H9 (cell line): Measurements from ENCODE around the gene MOCOS. TPM values are rescaled to one million over a fixed set of nuclear protein-coding genes. Genes with fewer than 3 reads are reported as not detected.

ENCODE experiments used
- DNase-seq: peaks from one replicate; pipeline ENCODE4 v3.0.0-alpha.2; 2017
- H2AFZ ChIP-seq: one replicate; pipeline ENCODE4 v1.6.1; 2013; ENCODE audit warnings: mild to moderate bottlenecking, low read length, control low read depth, moderate library complexity
- H2AK5ac ChIP-seq: 2 replicates; pipeline ENCODE4 v1.6.1; 2013; ENCODE audit warnings: low read length, control low read depth, mixed read lengths; ENCODE audit not compliant: insufficient read length
- H2BK120ac ChIP-seq: one replicate; pipeline ENCODE4 v1.6.1; 2013; ENCODE audit warnings: low read depth, mild to moderate bottlenecking, low read length, control low read depth, inconsistent platforms; ENCODE audit not compliant: poor library complexity, severe bottlenecking
- H2BK12ac ChIP-seq: 2 replicates; pipeline ENCODE4 v1.6.1; 2013; ENCODE audit warnings: low read length, control low read depth, mixed read lengths, low read depth; ENCODE audit not compliant: insufficient read length
- H2BK15ac ChIP-seq: 2 replicates; pipeline ENCODE4 v1.6.1; 2013; ENCODE audit warnings: low read depth, low read length, control low read depth
- H2BK20ac ChIP-seq: one replicate; pipeline ENCODE4 v1.6.1; 2013; ENCODE audit warnings: low read depth, mild to moderate bottlenecking, low read length, control low read depth, inconsistent platforms; ENCODE audit not compliant: poor library complexity, severe bottlenecking
- H2BK5ac ChIP-seq: 2 replicates; pipeline ENCODE4 v1.6.1; 2013; ENCODE audit warnings: low read length, control low read depth, mixed read lengths; ENCODE audit not compliant: insufficient read length
- H3K14ac ChIP-seq: 2 replicates; pipeline ENCODE4 v1.6.1; 2013; ENCODE audit warnings: low read length, control low read depth; ENCODE audit not compliant: insufficient read depth
- H3K18ac ChIP-seq: 2 replicates; pipeline ENCODE4 v1.6.1; 2013; ENCODE audit warnings: low read depth, mild to moderate bottlenecking, mixed read lengths, low read length, control low read depth; ENCODE audit not compliant: insufficient read length
- H3K23ac ChIP-seq: 2 replicates; pipeline ENCODE4 v1.6.1; 2013; ENCODE audit warnings: low read length, control low read depth, mixed read lengths, low read depth; ENCODE audit not compliant: insufficient read length
- H3K23me2 ChIP-seq: 2 replicates; pipeline ENCODE4 v1.6.1; 2013; ENCODE audit warnings: low read depth, mild to moderate bottlenecking, mixed read lengths, low read length, control low read depth; ENCODE audit not compliant: insufficient read length, poor library complexity, severe bottlenecking
- H3K27ac ChIP-seq: 2 replicates; pipeline ENCODE4 v1.5.1; 2013; ENCODE audit warnings: low read length, control low read depth, mixed read lengths, low read depth; ENCODE audit not compliant: insufficient read length
- H3K27me3 ChIP-seq: 2 replicates; pipeline ENCODE4 v1.6.1; 2013; ENCODE audit warnings: low read length, control low read depth, inconsistent platforms; ENCODE audit not compliant: insufficient read depth
- H3K4ac ChIP-seq: 2 replicates; pipeline ENCODE4 v1.6.1; 2013; ENCODE audit warnings: low read depth, mild to moderate bottlenecking, control low read depth, inconsistent platforms, low read length, moderate library complexity
- H3K4me1 ChIP-seq: 2 replicates; pipeline ENCODE4 v1.6.1; 2013; ENCODE audit warnings: low read length, control low read depth, inconsistent platforms; ENCODE audit not compliant: insufficient read depth
- H3K4me2 ChIP-seq: 2 replicates; pipeline ENCODE4 v1.6.1; 2013; ENCODE audit warnings: low read length, control low read depth, mixed read lengths; ENCODE audit not compliant: insufficient read length, insufficient read depth
- H3K56ac ChIP-seq: 2 replicates; pipeline ENCODE4 v1.6.1; 2013; ENCODE audit warnings: low read depth, mild to moderate bottlenecking, mixed read lengths, low read length, control low read depth; ENCODE audit not compliant: insufficient read length
- H3K79me1 ChIP-seq: 2 replicates; pipeline ENCODE4 v1.6.1; 2013; ENCODE audit warnings: low read depth, mild to moderate bottlenecking, moderate library complexity, low read length, control low read depth, inconsistent platforms; ENCODE audit not compliant: insufficient read depth, poor library complexity, severe bottlenecking
- H3K79me2 ChIP-seq: 2 replicates; pipeline ENCODE4 v1.6.1; 2013; ENCODE audit warnings: low read length, control low read depth, inconsistent platforms; ENCODE audit not compliant: insufficient read depth
- H3K9ac ChIP-seq: 2 replicates; pipeline ENCODE4 v1.6.1; 2013; ENCODE audit warnings: low read length, control low read depth, mixed read lengths; ENCODE audit not compliant: insufficient read length; ENCODE audit errors: extremely low read depth
- H3K9me3 ChIP-seq: one replicate; pipeline ENCODE4 v1.6.1; 2013; ENCODE audit warnings: low read depth, low read length, inconsistent platforms; ENCODE audit not compliant: control insufficient read depth
- H3T11ph ChIP-seq: one replicate; pipeline ENCODE4 v1.6.1; 2013; ENCODE audit warnings: mild to moderate bottlenecking, low read length, control low read depth, inconsistent platforms
- H4K20me1 ChIP-seq: one replicate; pipeline ENCODE4 v1.6.1; 2013; ENCODE audit not compliant: control insufficient read depth, insufficient read length, insufficient read depth
- H4K5ac ChIP-seq: 2 replicates; pipeline ENCODE4 v1.6.1; 2013; ENCODE audit warnings: low read depth, mild to moderate bottlenecking, mixed read lengths, low read length, control low read depth; ENCODE audit not compliant: insufficient read length
- H4K8ac ChIP-seq: replicated peaks from 2 replicates; pipeline ENCODE4 v1.6.1; 2013; ENCODE audit warnings: low read length, control low read depth, mixed read lengths, low read depth; ENCODE audit not compliant: insufficient read length
- H4K91ac ChIP-seq: 2 replicates; pipeline ENCODE4 v1.6.1; 2013; ENCODE audit warnings: low read depth, mild to moderate bottlenecking, moderate library complexity, mixed read lengths, low read length, control low read depth; ENCODE audit not compliant: insufficient read length
- H3K27ac Mint-ChIP-seq, 3 experiments: 2 replicates in 2 of 3; 3 replicates in 1 of 3; pipeline ENCODE4 v1.8.0; 2020 to 2021; ENCODE audit warnings: mixed read lengths in 3 of 3, mild to moderate bottlenecking in 1 of 3, moderate library complexity in 1 of 3
- H3K27me3 Mint-ChIP-seq: 2 replicates; pipeline ENCODE4 v1.8.0; 2021; ENCODE audit warnings: low read depth, mild to moderate bottlenecking, moderate library complexity, mixed read lengths
- H3K36me3 Mint-ChIP-seq, 3 experiments: 2 replicates in 2 of 3; 3 replicates in 1 of 3; pipeline ENCODE4 v1.8.0; 2020 to 2021; ENCODE audit warnings: low read depth in 3 of 3, mixed read lengths in 3 of 3; ENCODE audit not compliant: insufficient read depth in 1 of 3
- H3K4me1 Mint-ChIP-seq, 2 experiments: 2 replicates each; pipeline ENCODE4 v1.8.0; 2020; ENCODE audit warnings: mixed read lengths in 2 of 2
- H3K4me3 Mint-ChIP-seq, 2 experiments: 2 replicates in 1 of 2; 3 replicates in 1 of 2; pipeline ENCODE4 v1.8.0; 2020 to 2021; ENCODE audit warnings: mild to moderate bottlenecking in 2 of 2, mixed read lengths in 2 of 2, moderate library complexity in 1 of 2
- H3K9me3 Mint-ChIP-seq, 2 experiments: 2 replicates in 1 of 2; 3 replicates in 1 of 2; pipeline ENCODE4 v1.8.0; 2020; ENCODE audit warnings: mild to moderate bottlenecking in 2 of 2, mixed read lengths in 2 of 2, moderate library complexity in 1 of 2
- WGBS: extraction: QIAGEN DNeasy Blood & Tissue Kit; methylation state at CpG from one replicate; pipeline ENCODE4 v1.1.7; 2013; ENCODE audit warnings: missing lambda C conversion rate, low lambda C conversion rate, mixed read lengths; ENCODE audit not compliant: insufficient read length; ENCODE audit errors: extremely low coverage; 5-methylcytosine and 5-hydroxymethylcytosine counted together
- total RNA-seq: library from RNA; stranded (reverse); gene quantifications from 2 replicates; pipeline ENCODE4 v1.2.1, GENCODE V29; 2021
- TF ChIP-seq, protein P1 (sequence below): fragments of 200-600 bp; sonication (generic); conservative IDR thresholded peaks from 3 replicates; pipeline ENCODE4 v1.8.0; 2021; ENCODE audit warnings: antibody characterized with exemption, mild to moderate bottlenecking

Gene MOCOS
- total RNA-seq, 1 experiment from 2014 or later, result 6.0 TPM

- Histone ChIP-seq H3K18ac (no peak overlapping the region), H4K8ac (no peak overlapping the region), H3K56ac (no peak overlapping the region), H3K4me2 (no peak overlapping the region), H4K20me1 (no peaks in the 10 kb centered on the region), H3K79me2 (no peaks in the 10 kb centered on the region), H3K23ac (no peak overlapping the region), H4K91ac (no peak overlapping the region), H4K5ac (no peak overlapping the region), H3K14ac (no peak overlapping the region), H2BK12ac (no peak overlapping the region), H3K23me2 (peaks cover 20% of the 10 kb centered on the region), H3K4me1 (no peaks in the 10 kb centered on the region), H3K79me1 (no peaks in the 10 kb centered on the region), H3K9me3 (no peaks in the 10 kb centered on the region), H2BK5ac (no peak overlapping the region), H3K4ac (no peak overlapping the region), H3K9ac (no peak overlapping the region), H2BK120ac (no peak overlapping the region), H2AFZ (no peak overlapping the region), H2AK5ac (no peak overlapping the region), H3T11ph (no peak overlapping the region), H2BK20ac (no peak overlapping the region), H2BK15ac (no peak overlapping the region), H3K27ac (no peak overlapping the region), H3K27me3 (peaks cover 22% of the 10 kb centered on the region)
- Mint-ChIP-seq H3K9me3 (no peaks in the 10 kb centered on the region; a peak in 1 of 5 replicates), H3K4me3 (no peak overlapping the region), H3K27me3 (peaks cover 22% of the 10 kb centered on the region), H3K4me1 (peaks cover 4 to 6% of the 10 kb centered on the region in 2 experiments), H3K36me3 (peaks cover 0 to 3% (median 0%) of the 10 kb centered on the region in 3 experiments; a peak in 3 of 7 replicates), H3K27ac (no peak overlapping the region)
- no CpG with 5 or more reads among the region's 1 CpG for WGBS
- TF ChIP-seq, protein P1, sequence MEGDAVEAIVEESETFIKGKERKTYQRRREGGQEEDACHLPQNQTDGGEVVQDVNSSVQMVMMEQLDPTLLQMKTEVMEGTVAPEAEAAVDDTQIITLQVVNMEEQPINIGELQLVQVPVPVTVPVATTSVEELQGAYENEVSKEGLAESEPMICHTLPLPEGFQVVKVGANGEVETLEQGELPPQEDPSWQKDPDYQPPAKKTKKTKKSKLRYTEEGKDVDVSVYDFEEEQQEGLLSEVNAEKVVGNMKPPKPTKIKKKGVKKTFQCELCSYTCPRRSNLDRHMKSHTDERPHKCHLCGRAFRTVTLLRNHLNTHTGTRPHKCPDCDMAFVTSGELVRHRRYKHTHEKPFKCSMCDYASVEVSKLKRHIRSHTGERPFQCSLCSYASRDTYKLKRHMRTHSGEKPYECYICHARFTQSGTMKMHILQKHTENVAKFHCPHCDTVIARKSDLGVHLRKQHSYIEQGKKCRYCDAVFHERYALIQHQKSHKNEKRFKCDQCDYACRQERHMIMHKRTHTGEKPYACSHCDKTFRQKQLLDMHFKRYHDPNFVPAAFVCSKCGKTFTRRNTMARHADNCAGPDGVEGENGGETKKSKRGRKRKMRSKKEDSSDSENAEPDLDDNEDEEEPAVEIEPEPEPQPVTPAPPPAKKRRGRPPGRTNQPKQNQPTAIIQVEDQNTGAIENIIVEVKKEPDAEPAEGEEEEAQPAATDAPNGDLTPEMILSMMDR, result no peak
- no peak for DNase-seq
Observed at GRCh38 chr18:36295214-36295613, 107.9 kb downstream of the MOCOS start.
